HEK293 (cell line): ENCODE measurements around the gene RNF31.

Experiments
- HOXA7 ChIP-seq: sonication (generic); formaldehyde crosslinking; IDR thresholded peaks from 2 replicates; pipeline ENCODE4 v1.8.1; 2022; ENCODE audit warnings: missing genetic modification reagents, borderline replicate concordance
- REPIN1 ChIP-seq: fragments of 450-650 bp; formaldehyde crosslinking; IDR thresholded peaks from 2 replicates; pipeline ENCODE4 v1.5.1; 2017; ENCODE audit warnings: missing biosample characterization, missing genetic modification characterization, low read depth
- SP2 ChIP-seq: fragments of 450-650 bp; formaldehyde crosslinking; IDR thresholded peaks from 2 replicates; pipeline ENCODE4 v1.5.1; 2016; ENCODE audit warnings: missing biosample characterization, missing genetic modification characterization
- ZBTB8A ChIP-seq: fragments of 450-650 bp; formaldehyde crosslinking; IDR thresholded peaks from 2 replicates; pipeline ENCODE4 v1.5.1; 2016; ENCODE audit warnings: missing biosample characterization, missing genetic modification characterization
- ZFP41 ChIP-seq: fragments of 450-650 bp; formaldehyde crosslinking; IDR thresholded peaks from 2 replicates; pipeline ENCODE4 v1.5.1; 2016; ENCODE audit warnings: missing biosample characterization, missing genetic modification characterization, borderline replicate concordance
- ZNF112 ChIP-seq: fragments of 450-650 bp; formaldehyde crosslinking; IDR thresholded peaks from 2 replicates; pipeline ENCODE4 v1.5.0; 2017; ENCODE audit warnings: missing biosample characterization, missing genetic modification characterization
- ZNF324 ChIP-seq: fragments of 450-650 bp; formaldehyde crosslinking; IDR thresholded peaks from 2 replicates; pipeline ENCODE4 v1.5.1; 2016; ENCODE audit warnings: missing biosample characterization, missing genetic modification characterization
- ZNF335 ChIP-seq: fragments of 450-650 bp; formaldehyde crosslinking; conservative IDR thresholded peaks from 2 replicates; pipeline ENCODE4 v1.5.1; 2016; ENCODE audit warnings: missing biosample characterization, missing genetic modification characterization
- TF ChIP-seq, protein P1 (sequence below): fragments of 450-650 bp; formaldehyde crosslinking; IDR thresholded peaks from 2 replicates; pipeline ENCODE4 v1.5.1; 2016; ENCODE audit warnings: missing biosample characterization, missing genetic modification characterization
- TF ChIP-seq, protein P2 (sequence below): fragments of 450-650 bp; formaldehyde crosslinking; IDR thresholded peaks from 2 replicates; pipeline ENCODE4 v1.5.1; 2016; ENCODE audit warnings: missing biosample characterization, missing genetic modification characterization

DNA sequence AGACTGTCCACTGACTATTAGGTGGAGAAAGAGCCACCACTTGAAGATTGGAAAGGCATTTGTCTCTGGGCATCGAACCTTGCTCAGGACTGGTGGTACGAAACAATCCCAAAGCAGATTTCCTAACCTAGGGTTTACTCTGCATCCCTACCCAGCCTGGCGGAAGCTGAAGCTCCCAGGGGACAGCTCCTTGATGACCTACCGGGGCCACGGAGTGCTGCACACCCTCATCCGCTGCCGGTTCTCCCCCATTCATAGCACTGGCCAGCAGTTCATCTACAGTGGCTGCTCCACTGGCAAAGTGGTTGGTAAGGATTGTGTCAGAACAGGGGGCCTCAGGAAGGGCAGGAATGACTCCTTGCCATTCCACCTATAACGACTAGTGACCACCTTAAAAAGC, 26.1 kb upstream of the RNF31 start:
- TF ChIP-seq HOXA7 (no peak), ZNF324 (no peak), ZFP41 (tag by site-specific recombination) (no peak), ZNF112 (tag by site-specific recombination) (no peak), ZBTB8A (tag by site-specific recombination) (no peak), REPIN1 (tag by site-specific recombination) (no peak), SP2 (tag by site-specific recombination) (no peak), ZNF335 (tag by site-specific recombination) (no peak)
- TF ChIP-seq, protein P1, sequence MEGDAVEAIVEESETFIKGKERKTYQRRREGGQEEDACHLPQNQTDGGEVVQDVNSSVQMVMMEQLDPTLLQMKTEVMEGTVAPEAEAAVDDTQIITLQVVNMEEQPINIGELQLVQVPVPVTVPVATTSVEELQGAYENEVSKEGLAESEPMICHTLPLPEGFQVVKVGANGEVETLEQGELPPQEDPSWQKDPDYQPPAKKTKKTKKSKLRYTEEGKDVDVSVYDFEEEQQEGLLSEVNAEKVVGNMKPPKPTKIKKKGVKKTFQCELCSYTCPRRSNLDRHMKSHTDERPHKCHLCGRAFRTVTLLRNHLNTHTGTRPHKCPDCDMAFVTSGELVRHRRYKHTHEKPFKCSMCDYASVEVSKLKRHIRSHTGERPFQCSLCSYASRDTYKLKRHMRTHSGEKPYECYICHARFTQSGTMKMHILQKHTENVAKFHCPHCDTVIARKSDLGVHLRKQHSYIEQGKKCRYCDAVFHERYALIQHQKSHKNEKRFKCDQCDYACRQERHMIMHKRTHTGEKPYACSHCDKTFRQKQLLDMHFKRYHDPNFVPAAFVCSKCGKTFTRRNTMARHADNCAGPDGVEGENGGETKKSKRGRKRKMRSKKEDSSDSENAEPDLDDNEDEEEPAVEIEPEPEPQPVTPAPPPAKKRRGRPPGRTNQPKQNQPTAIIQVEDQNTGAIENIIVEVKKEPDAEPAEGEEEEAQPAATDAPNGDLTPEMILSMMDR: no peak
- TF ChIP-seq, protein P2, sequence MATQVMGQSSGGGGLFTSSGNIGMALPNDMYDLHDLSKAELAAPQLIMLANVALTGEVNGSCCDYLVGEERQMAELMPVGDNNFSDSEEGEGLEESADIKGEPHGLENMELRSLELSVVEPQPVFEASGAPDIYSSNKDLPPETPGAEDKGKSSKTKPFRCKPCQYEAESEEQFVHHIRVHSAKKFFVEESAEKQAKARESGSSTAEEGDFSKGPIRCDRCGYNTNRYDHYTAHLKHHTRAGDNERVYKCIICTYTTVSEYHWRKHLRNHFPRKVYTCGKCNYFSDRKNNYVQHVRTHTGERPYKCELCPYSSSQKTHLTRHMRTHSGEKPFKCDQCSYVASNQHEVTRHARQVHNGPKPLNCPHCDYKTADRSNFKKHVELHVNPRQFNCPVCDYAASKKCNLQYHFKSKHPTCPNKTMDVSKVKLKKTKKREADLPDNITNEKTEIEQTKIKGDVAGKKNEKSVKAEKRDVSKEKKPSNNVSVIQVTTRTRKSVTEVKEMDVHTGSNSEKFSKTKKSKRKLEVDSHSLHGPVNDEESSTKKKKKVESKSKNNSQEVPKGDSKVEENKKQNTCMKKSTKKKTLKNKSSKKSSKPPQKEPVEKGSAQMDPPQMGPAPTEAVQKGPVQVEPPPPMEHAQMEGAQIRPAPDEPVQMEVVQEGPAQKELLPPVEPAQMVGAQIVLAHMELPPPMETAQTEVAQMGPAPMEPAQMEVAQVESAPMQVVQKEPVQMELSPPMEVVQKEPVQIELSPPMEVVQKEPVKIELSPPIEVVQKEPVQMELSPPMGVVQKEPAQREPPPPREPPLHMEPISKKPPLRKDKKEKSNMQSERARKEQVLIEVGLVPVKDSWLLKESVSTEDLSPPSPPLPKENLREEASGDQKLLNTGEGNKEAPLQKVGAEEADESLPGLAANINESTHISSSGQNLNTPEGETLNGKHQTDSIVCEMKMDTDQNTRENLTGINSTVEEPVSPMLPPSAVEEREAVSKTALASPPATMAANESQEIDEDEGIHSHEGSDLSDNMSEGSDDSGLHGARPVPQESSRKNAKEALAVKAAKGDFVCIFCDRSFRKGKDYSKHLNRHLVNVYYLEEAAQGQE (tag by site-specific recombination): no peak
